GM21390 (cell line): ENCODE measurements around the gene USP26.
"Not testable (repeated sequence)": the region's sequence is repeated elsewhere in the genome, so short reads cannot be mapped to it uniquely, and the experiment has no call there.

Experiments used
- ATAC-seq: cut with Tn5 transposase; IDR thresholded peaks from one replicate; pipeline ENCODE4 v1.9.1; 2021; ENCODE audit not compliant: unreplicated experiment

USP26 gene, protein sequence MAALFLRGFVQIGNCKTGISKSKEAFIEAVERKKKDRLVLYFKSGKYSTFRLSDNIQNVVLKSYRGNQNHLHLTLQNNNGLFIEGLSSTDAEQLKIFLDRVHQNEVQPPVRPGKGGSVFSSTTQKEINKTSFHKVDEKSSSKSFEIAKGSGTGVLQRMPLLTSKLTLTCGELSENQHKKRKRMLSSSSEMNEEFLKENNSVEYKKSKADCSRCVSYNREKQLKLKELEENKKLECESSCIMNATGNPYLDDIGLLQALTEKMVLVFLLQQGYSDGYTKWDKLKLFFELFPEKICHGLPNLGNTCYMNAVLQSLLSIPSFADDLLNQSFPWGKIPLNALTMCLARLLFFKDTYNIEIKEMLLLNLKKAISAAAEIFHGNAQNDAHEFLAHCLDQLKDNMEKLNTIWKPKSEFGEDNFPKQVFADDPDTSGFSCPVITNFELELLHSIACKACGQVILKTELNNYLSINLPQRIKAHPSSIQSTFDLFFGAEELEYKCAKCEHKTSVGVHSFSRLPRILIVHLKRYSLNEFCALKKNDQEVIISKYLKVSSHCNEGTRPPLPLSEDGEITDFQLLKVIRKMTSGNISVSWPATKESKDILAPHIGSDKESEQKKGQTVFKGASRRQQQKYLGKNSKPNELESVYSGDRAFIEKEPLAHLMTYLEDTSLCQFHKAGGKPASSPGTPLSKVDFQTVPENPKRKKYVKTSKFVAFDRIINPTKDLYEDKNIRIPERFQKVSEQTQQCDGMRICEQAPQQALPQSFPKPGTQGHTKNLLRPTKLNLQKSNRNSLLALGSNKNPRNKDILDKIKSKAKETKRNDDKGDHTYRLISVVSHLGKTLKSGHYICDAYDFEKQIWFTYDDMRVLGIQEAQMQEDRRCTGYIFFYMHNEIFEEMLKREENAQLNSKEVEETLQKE

GRCh38 chrX:133097031-133097430 lies at the start of gene USP26:
USP26 (minus strand) TSS chrX:133097109; CDS start chrX:133028220, 68,889 bp downstream.
- no peak for ATAC-seq

DNA sequence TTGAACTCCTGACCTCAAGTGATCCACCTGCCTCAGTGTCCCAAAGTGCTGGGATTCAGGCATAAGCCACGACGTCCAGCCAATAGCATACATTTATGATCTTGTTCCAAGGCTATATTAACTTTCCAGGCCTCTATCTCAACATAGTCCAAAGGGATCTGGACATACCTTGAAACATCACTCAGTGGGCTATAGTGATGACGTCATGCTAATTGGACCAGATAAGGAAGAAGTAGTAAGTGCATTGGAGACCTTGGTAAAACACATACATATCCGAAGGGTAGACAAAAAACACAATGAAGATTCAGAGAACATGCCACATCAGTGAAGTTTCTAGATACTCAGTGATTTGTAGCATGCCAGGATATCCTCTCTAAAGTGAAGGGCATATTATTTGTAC lies 37.4 kb upstream of the USP26 start:
- no peak for ATAC-seq

DNA sequence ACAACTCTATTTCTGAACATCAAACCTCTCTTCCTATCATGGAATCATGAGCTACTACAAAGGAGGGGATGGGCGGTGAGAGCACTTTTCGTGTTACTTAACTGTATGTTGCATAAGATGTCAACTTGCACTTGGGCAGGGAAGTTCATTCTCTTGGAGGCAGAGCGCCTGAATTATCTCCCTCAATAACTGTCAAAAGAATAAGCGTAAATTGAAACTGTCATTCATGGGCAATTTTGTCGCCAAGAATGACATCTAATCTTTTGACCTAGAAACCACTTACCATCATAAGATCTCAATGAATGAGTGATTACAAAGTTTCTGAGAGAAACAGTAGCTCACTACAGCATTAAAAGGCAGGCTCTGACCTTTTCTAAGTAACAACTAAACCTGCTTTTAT lies 23.5 kb upstream of the USP26 start:
- ATAC-seq: no peak

GRCh38 chrX:133094098-133094731 lies 2.7 kb downstream of the USP26 start:
- no peak for ATAC-seq

DNA sequence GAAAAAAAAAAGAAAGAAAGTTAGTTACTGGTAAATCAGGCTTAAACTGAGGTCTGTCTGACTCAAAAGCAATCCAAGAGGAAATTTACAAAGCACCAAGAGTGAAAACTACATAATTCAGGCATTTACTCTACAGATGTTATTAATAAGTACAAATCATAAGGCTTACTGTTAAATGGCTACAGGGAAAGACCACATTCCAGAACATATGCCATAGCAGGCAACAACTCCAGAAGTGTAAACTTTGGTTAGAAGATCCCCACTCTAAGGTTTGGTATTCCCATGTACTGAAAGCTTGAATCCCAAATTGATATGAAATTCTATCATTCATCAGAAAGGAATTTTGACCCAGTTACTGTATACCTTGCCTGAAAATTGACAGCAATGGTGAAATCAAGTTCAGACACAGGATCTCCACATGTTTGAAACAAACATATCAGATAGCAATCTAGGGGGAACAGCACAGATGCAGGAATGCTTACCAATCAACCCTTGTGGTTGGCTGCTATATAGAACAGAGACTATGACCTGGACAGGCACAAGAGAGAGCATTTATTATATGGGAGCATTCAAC lies 6.6 kb downstream of the USP26 start:
- ATAC-seq: no peak

- ATAC-seq: no peak
Measured at GRCh38 chrX:133089411-133089810, 7.5 kb downstream of the USP26 start.

GRCh38 chrX:133085785-133086184 lies 11.1 kb downstream of the USP26 start:
- no peak for ATAC-seq

GRCh38 chrX:133085056-133085455 lies 11.9 kb downstream of the USP26 start:
- ATAC-seq: not testable (repeated sequence)

DNA sequence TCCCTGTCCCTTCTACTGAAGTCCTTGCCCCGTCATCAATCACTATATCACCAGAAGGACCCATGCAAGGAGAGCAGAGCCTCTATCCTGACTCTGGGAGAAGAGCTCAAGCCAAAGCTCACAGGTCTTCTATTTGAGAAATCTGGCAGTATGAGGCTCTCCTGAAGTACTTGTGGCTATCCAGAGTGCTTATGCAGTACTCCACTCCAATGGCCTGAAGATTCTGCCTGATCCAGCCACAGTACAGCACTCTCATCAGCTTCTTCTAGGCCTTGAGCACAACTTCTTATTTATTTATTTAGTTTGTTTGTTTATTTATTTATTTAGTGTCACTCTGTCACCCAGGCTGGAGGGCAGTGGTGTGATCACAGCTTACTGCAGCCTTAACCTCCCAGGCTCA lies 13.0 kb downstream of the USP26 start:
- ATAC-seq: no peak

DNA sequence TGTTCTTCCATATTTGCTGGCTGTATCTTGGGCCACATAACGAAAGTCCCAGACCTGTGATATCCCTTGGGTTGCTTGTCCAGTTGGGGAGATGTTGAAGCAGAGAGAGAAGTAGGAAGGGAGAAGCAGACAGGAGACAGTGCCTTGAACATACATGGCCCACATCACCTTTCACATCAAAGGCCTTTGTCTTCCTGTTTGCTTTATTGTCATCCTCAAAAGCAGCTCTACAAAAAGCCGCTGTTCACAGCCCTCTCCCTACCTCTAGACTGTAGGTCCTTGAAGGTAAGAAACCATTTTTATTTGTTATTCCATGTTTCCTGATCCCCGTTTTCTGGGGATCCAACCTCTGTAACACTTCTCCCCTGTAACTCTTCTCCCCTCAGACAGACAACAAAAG lies 14.9 kb downstream of the USP26 start:
- ATAC-seq: no peak

- ATAC-seq: not testable (repeated sequence)
Measured at GRCh38 chrX:133077856-133078255, 19.1 kb downstream of the USP26 start.

- ATAC-seq: no peak
Measured at GRCh38 chrX:133072566-133072965, 24.3 kb downstream of the USP26 start.

DNA sequence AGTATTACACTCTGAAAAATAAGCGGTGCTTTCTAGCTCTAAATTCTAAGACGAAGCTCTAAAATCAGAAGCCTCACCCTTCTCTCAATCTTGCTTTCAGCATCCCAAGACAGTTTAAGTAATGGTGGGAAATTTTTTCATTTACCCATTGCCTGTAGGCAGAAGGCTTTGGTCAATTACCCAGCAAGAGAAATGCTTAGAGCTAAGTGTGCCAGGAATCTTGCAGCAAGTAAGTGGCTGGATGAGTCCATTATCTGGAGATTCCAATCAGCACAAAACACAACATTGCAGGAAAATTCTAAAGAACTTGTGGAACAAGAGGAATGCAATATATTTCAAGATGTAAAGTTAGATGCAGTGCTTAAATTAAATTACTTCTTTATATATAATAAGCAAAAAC lies 28.4 kb downstream of the USP26 start:
- no peak for ATAC-seq

- no peak for ATAC-seq
Measured at GRCh38 chrX:133056341-133056740, 40.6 kb downstream of the USP26 start.

DNA sequence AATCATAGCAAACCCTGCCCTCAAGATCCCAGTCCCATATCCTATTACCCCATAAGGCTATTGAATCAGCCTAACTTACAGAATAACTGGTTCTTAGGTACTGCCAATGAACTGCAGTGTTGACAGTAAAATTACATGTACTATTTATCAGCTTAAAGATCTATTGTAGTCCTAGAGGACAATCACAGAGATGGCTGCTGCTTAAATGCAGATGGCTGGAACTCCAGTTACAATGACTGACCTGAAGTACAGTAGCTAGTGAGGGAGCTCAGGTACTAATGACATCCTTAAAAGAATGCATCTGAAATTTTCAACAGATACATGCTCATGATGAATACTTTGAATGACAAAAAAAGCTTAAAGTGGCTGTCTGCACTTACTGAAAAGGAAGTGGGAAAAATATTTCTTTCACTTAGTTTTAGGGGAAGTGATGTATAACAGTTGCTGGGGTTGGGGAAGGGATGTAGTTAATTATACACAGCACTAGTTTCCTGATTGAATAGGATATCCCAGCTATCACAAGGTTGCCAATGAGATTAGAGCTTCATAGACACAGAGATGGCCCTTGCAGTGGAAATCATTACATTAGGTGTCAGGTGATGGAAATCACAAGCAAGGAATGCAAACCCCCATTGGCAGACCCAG lies 42.0 kb downstream of the USP26 start:
- no peak for ATAC-seq

- ATAC-seq: no peak
Measured at GRCh38 chrX:133053861-133054598, 42.9 kb downstream of the USP26 start.

GRCh38 chrX:133048751-133049150 lies 48.2 kb downstream of the USP26 start:
- no peak for ATAC-seq

GRCh38 chrX:133046601-133047000 lies 50.3 kb downstream of the USP26 start:
- no peak for ATAC-seq

- ATAC-seq: no peak
Measured at GRCh38 chrX:133045986-133046385, 50.9 kb downstream of the USP26 start.
